Coronary artery (tissue), 2 donors: ENCODE results near the gene CAMTA1.

ENCODE experiments used
- DNase-seq: peaks from one replicate; pipeline ENCODE4 v3.0.0-alpha.2; 2017; ENCODE audit warnings: low spot score
- H3K27ac ChIP-seq, 2 donors: fragments of 200-600 bp; sonication (generic); one replicate each; pipeline ENCODE4 v1.5.1; 2016 to 2019
- H3K4me3 ChIP-seq: fragments of 200-600 bp; sonication (generic); 2 replicates; pipeline ENCODE4 v1.5.1; 2016; ENCODE audit warnings: mild to moderate bottlenecking, moderate library complexity
- CTCF ChIP-seq: fragments of 200-600 bp; sonication (generic); IDR thresholded peaks from one replicate; pipeline ENCODE4 v1.5.1; 2019; ENCODE audit warnings: antibody characterized with exemption

The CAMTA1 gene

GRCh38 chr1:7487766-7488474 lies 702.7 kb downstream of the CAMTA1 start:
- DNase-seq = no peak
- TF ChIP-seq CTCF = no peak
- Histone ChIP-seq H3K4me3 (no peak overlapping the region), H3K27ac (no peak overlapping the region)

DNA sequence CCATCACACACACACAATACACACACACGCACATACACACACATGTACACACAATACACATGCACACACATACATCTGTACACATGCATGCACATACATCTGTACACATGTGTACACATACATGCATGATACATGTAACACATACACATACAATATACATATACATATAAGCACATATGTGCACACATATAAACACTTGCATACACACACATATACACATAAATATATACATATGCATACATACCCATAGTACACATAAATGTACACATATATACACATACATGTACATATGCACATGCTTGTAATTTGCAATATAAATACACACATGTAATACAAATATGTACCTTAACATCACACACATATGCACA lies 703.2 kb downstream of the CAMTA1 start:
- no peak for DNase-seq
- Histone ChIP-seq H3K4me3 (no peak overlapping the region), H3K27ac (no peak overlapping the region)
- no peak for TF ChIP-seq CTCF

DNA sequence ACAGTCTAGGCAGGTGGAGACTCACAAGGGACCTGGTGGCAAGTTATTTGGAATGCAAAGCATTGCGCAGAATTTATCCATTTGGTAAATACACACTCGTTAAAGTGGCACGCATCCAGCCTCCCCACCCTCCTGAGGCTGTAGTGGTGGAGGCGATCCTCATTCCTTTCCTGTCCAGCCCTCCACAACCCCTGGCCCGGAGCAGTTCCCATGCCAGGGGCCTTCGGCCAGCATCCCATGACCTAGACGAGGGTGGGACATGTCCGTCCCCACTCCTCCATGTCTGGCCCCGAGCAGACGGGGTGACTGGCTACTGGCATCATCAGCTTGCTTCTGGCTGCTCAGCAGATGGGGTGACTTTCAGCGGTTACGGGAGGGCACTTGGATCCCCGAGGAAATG lies 704.3 kb downstream of the CAMTA1 start:
- H3K4me3 ChIP-seq = no peak overlapping the region
- no peak overlapping the region for H3K27ac ChIP-seq
- TF ChIP-seq CTCF = no peak
- no peak for DNase-seq

DNA sequence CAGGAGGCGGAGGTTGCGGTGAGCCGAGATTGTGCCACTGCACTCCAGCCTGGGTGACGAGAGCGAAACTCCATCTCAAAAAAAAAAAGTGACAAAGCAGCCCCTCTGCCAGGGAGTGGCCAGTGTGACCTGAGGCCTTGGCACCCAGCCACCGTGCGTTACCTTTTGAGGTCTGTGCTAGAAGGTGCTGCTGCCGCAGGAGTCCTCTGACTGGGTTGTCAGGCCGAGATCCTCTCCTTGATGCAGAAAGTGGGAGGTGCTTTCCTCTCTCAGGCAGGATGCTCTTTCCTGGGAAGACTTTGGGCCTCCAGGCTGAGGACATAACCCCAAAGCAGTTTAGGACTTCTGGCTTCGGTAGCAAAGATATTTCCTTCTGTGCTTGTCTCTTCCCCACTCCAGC lies 705.3 kb downstream of the CAMTA1 start:
- DNase-seq = no peak
- TF ChIP-seq CTCF = no peak
- no peak overlapping the region for H3K4me3 ChIP-seq
- H3K27ac ChIP-seq = no peak overlapping the region

DNA sequence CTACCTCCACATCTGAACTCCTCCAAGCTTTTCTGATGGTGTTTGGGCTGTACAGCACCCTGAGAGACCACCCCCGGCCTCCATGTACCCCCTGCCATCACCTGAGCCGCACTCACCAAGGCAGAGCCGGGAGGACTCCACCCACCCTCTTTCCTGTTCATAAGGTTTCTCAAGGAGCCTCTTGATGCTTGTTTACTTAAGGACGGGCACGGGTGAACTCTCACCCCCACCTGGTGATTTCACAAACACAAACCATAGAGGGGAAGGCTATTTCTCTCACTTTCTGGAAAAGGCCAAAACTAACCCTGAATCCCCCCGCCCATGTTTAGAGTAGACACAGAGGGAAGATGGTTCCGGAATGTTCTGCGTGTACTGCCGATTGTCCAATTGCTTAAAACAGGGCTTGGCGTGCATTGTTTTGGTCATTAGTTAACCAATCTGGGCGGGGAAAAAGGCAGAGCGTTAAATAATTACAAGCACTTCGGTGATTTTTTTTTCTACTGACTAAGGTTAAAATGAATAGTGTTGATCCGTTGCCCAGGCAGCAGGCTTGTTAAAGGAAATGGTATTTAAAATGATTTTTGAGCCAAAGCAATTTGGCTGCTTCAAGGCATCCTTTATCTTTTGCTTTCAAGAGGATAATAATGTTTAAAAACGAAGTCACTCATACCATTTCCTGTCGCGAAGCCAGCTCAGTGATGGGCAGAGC lies 706.0 kb downstream of the CAMTA1 start:
- Histone ChIP-seq H3K4me3 (no peak overlapping the region), H3K27ac (peak overlapping the region in 1 of 2 donors; percentile 36)
- no peak for TF ChIP-seq CTCF
- DNase-seq = no peak

DNA sequence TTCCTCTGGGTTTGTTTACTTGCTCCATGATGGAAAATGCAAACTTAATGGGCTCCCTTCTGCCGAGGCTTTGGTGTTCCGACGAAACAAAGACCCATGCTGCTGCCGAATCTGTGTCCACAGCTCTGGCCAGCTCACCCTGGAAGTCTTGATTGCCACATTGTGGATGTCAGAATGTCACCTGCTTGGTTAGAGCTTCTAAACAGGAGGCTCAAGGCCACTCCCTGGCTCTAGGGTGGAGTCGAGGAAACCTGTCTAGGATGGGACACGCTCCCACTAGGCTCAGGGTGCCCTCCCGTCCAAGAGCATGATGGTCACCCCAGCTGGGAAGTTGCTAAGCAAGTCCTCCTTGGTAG lies 706.5 kb downstream of the CAMTA1 start:
- Histone ChIP-seq H3K27ac (no peak overlapping the region), H3K4me3 (no peak overlapping the region)
- TF ChIP-seq CTCF = no peak
- DNase-seq = no peak
